GM19438 (cell line): ENCODE results near the gene DYNC1I1.

Experiments used
- ATAC-seq: cut with Tn5 transposase; IDR thresholded peaks from one replicate; pipeline ENCODE4 v1.9.1; 2021; ENCODE audit warnings: low read depth; ENCODE audit not compliant: unreplicated experiment

The DYNC1I1 gene

DNA sequence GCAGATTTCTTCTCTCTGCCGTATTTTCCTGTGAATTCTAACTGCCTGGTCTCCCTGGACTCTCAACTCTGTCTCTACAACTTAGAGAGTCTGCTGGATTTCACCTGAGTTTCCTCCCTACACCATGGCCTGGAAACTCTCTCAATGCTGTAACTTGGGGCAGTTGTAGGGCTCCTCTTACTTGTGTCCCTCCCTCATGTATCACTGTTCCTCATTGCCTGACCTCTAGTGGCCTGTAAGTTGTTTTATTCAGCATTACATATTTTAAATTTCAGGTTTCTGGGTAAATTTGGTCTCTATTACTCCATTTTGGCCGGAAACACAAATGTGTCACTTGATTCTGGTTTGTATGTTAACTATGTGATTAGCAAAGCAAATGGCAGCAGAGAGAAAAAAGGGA, 70.9 kb downstream of the DYNC1I1 start:
- ATAC-seq = no peak

GRCh38 chr7:95845007-95845406, 72.7 kb downstream of the DYNC1I1 start:
- ATAC-seq = no peak

DNA sequence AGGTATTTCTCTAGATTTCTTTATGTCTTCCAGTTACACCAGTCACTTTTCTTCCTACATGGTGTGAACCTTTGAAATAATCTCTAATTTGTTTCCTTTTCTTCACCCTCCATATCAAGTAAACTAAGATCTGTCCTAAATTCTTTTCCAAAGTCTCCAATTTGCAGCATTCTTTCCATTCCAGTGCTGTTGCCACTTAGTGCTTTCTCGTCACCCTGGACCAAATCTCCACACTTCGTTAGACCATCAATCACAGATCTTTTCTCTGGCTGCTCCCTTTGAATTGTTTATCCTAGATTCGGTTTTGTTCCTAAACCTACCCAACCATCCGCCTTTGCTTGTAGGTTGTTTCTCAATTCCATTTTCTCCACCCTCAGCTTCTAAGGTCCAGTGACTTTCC, 74.7 kb downstream of the DYNC1I1 start:
- ATAC-seq = no peak

DNA sequence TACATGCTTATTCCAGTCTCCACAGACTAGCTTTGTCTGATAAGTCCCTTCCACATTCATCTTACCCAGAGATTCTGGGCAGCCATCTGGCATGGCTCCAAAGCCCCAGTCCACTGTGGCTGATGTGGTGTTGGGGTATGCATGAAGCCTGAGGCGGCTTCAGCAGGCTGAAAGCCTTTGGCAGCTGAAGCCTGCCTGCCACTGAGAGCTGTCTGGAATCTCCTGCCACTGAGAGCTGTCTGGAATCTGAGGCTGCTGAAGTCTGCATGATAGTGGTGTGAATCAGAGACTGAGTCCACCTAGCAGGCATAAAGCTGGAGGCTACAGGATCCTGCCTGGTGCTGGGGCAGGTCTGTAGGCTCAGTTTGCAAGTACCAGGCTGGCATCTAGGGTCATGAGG, 87.1 kb downstream of the DYNC1I1 start:
- no peak for ATAC-seq

GRCh38 chr7:95861041-95861440, 88.7 kb downstream of the DYNC1I1 start:
- no peak for ATAC-seq

- ATAC-seq = no peak
Observed at GRCh38 chr7:95863623-95864022, 91.3 kb downstream of the DYNC1I1 start.

GRCh38 chr7:95865716-95866371, 93.5 kb downstream of the DYNC1I1 start:
- ATAC-seq = no peak

DNA sequence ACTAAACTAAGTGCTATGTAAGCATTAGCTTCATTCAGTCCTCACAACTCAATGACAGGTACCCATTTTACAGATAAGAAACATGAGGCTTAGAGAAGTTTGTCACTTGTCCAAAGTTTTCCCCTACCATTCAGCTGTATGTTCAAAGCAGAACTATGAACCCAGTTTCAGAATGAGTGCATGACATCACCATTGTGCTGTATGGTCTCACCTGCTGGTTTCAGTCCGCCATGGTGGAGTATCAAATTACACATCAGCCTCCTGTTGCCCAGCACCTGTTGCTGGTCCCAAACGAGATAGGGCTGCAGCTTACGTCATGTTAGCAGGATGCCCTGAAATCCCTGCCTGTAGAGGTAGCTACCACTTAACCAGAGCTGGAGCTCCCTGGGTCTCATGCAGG, 95.0 kb downstream of the DYNC1I1 start:
- peak; percentile 82 for ATAC-seq

DNA sequence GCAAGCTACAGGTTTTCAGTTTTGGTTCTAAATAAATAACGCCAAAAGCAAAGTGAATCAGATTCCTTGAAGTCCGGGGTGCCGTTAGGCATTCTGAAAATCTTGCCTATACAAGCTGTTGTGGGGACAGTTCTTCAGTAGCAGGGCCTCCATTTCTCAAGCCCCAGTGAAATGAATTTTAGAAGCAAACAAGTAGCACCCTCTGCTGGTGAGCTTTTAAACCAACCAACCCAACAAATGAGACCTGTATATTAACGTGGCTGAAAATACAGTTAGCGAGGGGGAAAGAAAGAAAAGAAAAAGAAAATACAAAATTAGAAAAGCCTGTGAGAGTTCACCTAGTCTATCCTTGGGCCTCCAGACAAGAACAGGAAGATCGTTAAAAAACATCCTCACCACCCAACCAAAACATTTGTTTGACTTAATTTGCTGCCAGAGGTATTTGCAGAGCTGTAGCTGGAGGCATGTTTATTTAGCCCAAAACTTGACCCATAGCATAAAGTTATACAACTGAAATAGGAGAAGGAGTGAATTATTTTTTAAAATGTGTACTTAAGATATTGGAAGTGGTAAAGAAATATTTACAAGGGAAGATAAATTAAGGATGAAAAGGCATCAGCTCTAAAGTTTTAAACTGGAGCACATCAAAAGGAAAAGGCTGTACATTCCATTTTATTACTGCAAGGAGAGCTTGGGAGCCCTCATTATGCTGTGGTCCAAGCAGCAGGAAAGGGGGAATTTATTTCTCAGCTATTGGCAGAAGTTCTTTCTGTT, 98.9 kb downstream of the DYNC1I1 start:
- no peak for ATAC-seq

DNA sequence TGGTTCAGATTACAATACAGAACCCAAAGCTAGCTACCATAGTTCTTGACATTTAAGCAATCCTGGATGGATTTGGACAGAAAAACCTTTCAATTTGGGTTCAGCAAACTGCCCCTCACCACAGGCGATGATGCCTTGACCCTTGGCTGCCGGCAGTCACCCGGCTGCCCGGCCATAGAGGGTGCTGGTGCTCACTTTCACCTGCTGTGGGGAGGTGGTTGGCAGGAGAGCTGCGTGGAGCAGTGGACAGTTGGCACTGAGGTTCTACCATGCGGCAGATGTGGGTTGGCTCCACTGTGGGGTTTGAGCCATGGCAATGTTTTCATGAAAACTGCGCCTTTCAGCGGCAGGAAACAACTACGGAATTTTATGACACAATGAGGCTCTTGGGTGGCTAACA, 99.5 kb downstream of the DYNC1I1 start:
- ATAC-seq = no peak

DNA sequence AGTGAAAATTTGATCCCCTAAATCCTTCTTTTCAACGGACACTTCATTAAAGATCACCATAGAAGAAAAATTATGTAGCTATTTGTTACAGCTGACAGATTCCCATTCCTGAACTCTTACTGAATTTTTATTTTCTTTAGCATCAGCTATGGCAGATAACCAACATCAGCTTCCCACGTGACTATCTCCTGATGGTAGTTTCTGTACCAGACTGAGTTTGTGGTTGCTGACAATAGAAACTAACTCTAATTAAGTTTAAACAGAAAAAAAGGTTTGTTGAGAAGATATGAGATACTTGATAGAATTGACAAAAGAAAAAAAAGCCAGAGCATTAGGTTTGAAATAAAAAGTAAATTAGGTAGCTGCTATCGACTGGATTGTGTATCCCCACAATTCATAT, 101.8 kb downstream of the DYNC1I1 start:
- no peak for ATAC-seq

- ATAC-seq = no peak
Observed at GRCh38 chr7:95874541-95875265, 102.3 kb downstream of the DYNC1I1 start.

- ATAC-seq = no peak
Observed at GRCh38 chr7:95875519-95875918, 103.2 kb downstream of the DYNC1I1 start.

- ATAC-seq = no peak
Observed at GRCh38 chr7:95878677-95879076, 106.3 kb downstream of the DYNC1I1 start.

DNA sequence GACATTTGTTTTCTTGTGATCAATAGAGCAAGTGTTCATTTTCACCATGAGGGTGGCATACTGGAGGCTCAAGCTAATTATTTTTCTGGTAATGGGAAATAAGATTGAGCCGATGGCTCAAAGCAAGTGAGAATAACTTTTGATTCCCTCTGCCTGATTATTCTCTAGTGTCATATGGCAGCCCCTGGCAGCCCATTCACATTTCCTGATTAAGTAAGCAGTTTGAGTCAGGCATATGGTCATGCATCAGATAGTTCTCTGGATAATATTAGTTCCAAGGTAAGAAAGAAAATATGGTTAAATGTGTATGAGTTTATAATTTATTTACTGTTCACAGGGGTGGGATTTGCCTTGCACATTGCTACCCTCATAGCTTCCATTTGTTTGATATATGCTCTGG, 109.2 kb downstream of the DYNC1I1 start:
- ATAC-seq = no peak

DNA sequence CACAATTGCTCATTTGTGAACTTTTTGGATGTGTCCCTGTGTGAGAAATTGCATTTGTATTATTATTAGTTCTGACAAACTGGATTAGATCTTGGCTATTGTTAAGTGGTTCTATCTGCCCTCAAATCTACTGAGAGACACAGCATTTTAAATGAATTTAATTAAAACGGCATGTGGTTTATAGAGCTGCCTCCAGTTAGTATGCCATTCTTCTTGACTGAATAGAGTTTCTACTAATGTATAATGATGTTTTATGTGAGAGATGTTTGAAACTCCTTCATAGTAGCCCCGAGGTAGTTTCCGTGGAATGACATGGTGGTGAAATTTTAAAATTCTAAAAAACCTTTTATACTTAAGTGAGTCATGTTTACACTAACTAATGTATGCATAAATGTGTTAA, 110.9 kb downstream of the DYNC1I1 start:
- no peak for ATAC-seq

GRCh38 chr7:95886501-95887090, 114.2 kb downstream of the DYNC1I1 start:
- ATAC-seq = no peak

DNA sequence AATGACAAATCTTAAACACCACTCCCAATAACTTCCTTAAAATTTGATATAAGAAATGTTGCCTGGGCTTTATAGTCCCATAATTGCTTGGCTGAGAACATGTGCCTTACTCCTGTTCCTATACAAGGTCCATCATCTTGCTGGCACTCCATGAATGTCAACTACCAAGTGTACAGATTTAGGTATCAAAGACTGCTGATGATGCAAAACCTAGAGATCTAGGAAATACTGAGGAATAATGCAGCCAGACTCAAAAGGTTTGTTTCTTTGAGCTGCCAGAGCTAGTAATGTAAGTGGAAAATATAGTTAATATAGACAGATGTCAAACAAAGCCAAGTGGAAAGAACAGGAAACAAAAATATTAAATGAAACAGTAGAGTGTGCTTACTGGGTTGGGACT, 121.1 kb downstream of the DYNC1I1 start:
- ATAC-seq = no peak

DNA sequence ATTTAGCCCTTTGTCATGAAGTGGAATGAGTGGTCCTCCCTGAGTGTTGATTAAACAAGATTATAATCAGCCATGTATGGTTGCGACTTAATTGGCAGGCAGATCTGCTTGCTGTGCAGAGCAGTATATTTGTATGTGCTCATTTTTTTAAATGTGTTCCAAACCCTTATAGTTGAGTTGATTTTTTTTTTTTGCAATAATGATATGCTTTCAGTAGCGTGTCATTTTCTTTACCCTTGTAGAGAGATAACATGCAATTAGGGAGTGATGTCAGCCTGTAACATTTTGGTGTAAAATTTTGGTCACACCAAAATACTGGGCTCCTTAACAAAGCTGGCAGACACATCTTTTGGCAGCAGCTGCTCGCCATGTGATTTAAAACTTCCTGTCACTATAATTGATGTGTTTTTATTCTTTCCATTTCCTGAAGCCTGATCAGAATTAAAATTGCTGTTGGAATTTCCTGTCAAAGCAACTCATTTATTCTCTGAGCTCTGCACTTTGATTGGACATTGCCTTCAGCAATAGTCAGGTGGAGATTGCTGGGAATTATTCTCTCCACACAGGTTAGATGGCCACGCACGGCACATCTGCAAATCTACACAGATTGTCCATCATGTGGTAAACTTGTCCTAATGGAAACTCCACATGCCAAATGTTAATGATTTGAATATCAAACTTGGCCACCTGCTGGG, 125.3 kb downstream of the DYNC1I1 start:
- ATAC-seq = no peak

DNA sequence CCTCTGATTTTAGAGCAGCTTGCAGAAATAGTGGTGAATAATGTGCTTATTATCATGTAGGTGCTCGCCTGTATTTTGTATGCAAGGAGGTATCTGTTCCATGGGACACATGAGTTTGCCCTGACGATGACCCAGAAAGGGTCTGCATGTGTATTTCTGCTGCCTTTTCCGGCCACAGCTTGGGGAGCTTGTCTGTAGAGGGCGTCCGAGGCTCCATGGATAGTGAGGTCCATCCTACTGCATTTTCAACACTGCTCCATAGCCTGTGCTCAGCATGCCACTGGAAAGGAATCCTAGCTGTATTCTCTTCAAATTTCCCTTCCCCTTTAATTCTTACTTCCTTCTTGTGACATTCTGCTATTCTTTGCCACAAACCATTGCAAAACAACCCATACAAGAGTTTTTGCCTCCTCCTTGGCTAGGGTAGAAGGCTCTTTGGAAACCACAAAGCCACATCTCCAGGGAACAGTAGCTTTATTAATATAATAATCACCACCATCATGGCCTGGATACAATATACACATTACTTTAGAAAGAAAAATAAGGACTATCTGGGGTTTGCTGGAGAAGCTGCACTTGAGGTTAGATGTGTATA, 127.7 kb downstream of the DYNC1I1 start:
- no peak for ATAC-seq
